ENCODE data around the gene OR7C1. TPM values are rescaled to one million over a fixed set of nuclear protein-coding genes. Genes with fewer than 3 reads are reported as not detected.
"Not testable (repeated sequence)": the region's sequence is repeated elsewhere in the genome, so short reads cannot be mapped to it uniquely, and the experiment has no call there.

OR7C1 gene
- total RNA-seq, 1 donor from 2014 or later: not detected

DNA sequence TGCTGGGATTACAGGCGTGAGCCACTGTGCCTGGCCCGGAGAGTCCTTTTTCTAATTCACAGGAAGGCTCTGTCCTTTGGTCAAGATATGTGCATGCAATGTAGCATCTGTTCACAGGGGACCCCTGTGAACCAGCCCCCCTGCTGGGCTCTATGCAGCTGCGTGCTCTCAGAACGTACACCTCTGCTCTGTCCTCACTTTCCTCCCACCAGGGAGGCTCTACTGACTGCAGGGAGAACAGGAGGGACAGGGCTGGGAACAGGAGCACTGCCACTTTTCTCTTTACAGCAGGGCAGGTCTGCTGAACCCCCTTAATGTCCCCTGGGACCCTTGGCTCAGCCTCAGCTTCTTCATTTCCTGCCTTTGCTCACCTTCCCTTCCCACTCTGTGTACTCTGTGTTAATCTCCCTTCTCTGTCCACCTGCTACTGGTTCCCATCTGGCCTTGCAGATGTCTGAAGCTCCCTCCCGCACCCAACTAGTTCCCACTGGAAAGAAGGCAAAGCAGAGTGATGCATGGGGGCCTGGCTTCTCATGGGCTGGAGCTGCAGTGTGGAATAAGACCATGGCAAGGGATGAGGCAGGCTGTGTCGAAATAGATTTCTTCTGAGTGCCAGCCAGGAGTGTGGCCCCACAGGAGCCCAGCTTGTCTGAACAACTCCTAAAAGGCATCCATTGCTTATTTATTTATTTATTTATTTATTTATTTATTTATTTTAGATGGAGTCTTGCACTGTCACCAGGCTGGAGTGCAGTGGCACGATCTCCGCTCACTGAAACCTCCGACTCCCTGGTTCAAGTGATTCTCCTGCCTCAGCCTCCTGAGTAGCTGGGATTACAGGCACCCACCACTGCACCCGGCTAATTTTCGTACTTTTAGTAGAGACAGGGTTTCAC, 63.8 kb downstream of the OR7C1 start:
- Mint-ChIP-seq H3K4me1 (no peaks in the 10 kb centered on the region), H3K27ac (ENCODE audit: unreplicated experiment) (no peak overlapping the region), H3K36me3 (ENCODE audit: low read depth) (no peaks in the 10 kb centered on the region), H3K4me3 (no peak overlapping the region), H3K27me3 (ENCODE audit: low read depth) (peaks cover 25% of the 10 kb centered on the region), H3K9me3 (no peaks in the 10 kb centered on the region)
- no peak for DNase-seq (ENCODE audit: low read depth, low spot score)
- TF ChIP-seq CTCF (conservative IDR thresholded peaks at IDR 0.05): no peak

DNA sequence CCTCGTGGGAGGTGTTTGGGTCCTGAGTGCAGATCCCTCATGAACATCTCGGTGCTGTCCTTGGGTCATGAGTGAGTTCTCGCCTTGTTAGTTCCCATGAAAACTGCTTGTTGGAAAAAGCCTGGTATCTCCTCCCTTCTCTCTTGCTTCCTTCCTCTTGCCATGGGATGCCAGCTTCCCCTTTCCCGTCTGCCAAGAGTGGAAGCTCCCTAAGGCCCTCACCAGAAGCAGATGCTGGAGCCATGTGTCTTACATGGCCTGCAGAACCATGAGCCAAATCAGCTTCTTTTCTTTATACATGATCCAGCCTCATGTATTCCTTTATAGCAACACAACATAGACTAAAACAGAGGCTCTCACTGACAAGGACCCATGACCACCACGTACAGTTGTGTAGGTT, 64.8 kb downstream of the OR7C1 start:
- Mint-ChIP-seq H3K9me3 (no peaks in the 10 kb centered on the region), H3K36me3 (ENCODE audit: low read depth) (no peaks in the 10 kb centered on the region), H3K27ac (ENCODE audit: unreplicated experiment) (no peak overlapping the region), H3K4me1 (no peaks in the 10 kb centered on the region), H3K4me3 (no peak overlapping the region), H3K27me3 (ENCODE audit: low read depth) (peaks cover 15% of the 10 kb centered on the region)
- TF ChIP-seq CTCF (conservative IDR thresholded peaks at IDR 0.05): no peak
- no peak for DNase-seq (ENCODE audit: low read depth, low spot score)

DNA sequence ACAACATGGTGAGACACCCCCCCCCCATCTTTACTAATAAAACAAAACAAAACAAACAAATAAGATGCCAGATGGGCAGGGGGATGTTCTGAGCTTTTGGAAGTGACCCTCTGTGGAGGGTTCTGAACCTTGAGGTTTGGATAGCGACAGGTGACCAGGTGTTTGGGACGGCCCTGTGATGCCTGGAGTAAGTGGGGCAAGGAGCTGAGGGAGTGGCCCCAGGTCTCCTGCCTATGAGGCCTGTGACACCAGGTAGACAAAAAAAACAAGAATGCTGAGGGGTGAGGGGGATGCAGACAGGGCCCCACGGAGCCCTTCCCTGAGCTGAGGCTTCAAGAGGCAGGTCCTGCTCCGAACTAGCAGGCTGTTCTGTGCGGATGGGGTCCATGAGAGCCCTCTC, 65.8 kb downstream of the OR7C1 start:
- Mint-ChIP-seq H3K4me1 (no peaks in the 10 kb centered on the region), H3K36me3 (ENCODE audit: low read depth) (no peaks in the 10 kb centered on the region), H3K27me3 (ENCODE audit: low read depth) (peaks cover 12% of the 10 kb centered on the region), H3K4me3 (no peak overlapping the region), H3K9me3 (no peaks in the 10 kb centered on the region), H3K27ac (ENCODE audit: unreplicated experiment) (no peak overlapping the region)
- no peak for DNase-seq (ENCODE audit: low read depth, low spot score)
- no peak for TF ChIP-seq CTCF (conservative IDR thresholded peaks at IDR 0.05)

DNA sequence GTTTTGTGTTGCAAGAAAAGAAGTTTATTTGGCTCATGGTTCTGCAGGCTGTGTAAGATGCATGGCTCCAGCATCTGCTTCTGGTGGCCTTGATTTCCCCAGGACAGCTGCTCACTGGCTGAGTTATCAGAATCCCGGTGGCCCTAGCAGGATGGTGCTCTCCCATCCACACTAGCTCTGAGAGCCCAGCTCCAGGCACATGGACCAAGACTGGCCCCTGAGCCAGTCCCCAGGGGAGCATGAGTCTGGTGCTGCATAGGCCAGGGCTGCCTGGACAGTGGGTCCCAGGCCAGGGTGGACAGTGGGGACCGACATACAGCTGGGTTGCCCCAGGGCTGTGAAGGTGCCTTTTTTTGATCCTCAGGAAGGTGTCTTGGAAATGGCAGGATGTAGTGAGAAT, 67.0 kb downstream of the OR7C1 start:
- Mint-ChIP-seq H3K9me3 (no peaks in the 10 kb centered on the region), H3K4me1 (no peaks in the 10 kb centered on the region), H3K27me3 (ENCODE audit: low read depth) (peaks cover 8% of the 10 kb centered on the region), H3K36me3 (ENCODE audit: low read depth) (no peaks in the 10 kb centered on the region), H3K27ac (ENCODE audit: unreplicated experiment) (no peak overlapping the region), H3K4me3 (no peak overlapping the region)
- no peak for TF ChIP-seq CTCF (conservative IDR thresholded peaks at IDR 0.05)
- DNase-seq (ENCODE audit: low read depth, low spot score): no peak

GRCh38 chr19:14767466-14767971, 67.5 kb downstream of the OR7C1 start:
- H3K27ac Mint-ChIP-seq (ENCODE audit: unreplicated experiment): no peak overlapping the region
- no peaks in the 10 kb centered on the region for H3K9me3 Mint-ChIP-seq
- no peak overlapping the region for H3K4me3 Mint-ChIP-seq
- no peak for TF ChIP-seq CTCF (conservative IDR thresholded peaks at IDR 0.05)
- no peaks in the 10 kb centered on the region for H3K36me3 Mint-ChIP-seq (ENCODE audit: low read depth)
- DNase-seq (ENCODE audit: low read depth, low spot score): no peak
- peaks cover 8% of the 10 kb centered on the region for H3K27me3 Mint-ChIP-seq (ENCODE audit: low read depth)
- H3K4me1 Mint-ChIP-seq: no peaks in the 10 kb centered on the region

- not testable (repeated sequence) for H3K4me1 Mint-ChIP-seq, H3K4me3 Mint-ChIP-seq
Measured at GRCh38 chr19:14765841-14766240, 69.1 kb downstream of the OR7C1 start.

DNA sequence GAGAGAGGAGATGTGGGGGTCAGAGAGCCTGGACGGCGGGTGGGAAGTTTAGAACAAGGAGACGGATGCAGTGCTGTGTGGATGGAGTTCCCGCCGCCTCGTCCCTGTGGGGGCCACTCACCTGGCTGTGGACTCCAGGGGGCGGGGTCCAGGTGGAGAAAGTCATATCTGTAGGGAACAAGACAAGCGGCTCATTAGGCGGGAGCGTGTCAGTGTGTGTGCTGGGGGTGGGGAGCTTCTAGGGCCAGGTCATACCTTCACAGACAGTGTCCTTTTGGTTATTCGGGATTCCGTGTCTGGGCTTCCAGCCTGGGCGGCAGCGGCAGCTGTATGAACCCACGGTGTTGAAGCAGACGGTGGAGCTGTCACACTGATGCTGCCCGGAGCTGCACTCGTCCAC, 69.6 kb downstream of the OR7C1 start:
- H3K9me3 Mint-ChIP-seq; H3K4me3 Mint-ChIP-seq; H3K27ac Mint-ChIP-seq (ENCODE audit: unreplicated experiment); H3K36me3 Mint-ChIP-seq (ENCODE audit: low read depth); DNase-seq (ENCODE audit: low read depth, low spot score); H3K4me1 Mint-ChIP-seq: not testable (repeated sequence)
- H3K27me3 Mint-ChIP-seq (ENCODE audit: low read depth): peaks cover 16% of the 10 kb centered on the region

More at GRCh38 chr19:14765841-14766240, 69.1 kb downstream of the OR7C1 start:
- not testable (repeated sequence) for H3K9me3 Mint-ChIP-seq; H3K36me3 Mint-ChIP-seq (ENCODE audit: low read depth); DNase-seq (ENCODE audit: low read depth, low spot score); H3K27ac Mint-ChIP-seq (ENCODE audit: unreplicated experiment)
- H3K27me3 Mint-ChIP-seq (ENCODE audit: low read depth): peaks cover 11% of the 10 kb centered on the region

Measured in neural crest cell (in vitro differentiated cells).